GM13976 (cell line): Measurements from ENCODE around the gene CEP170.

ENCODE experiments used
- DNase-seq: peaks from one replicate; pipeline ENCODE4 v3.0.0; 2012; ENCODE audit warnings: low spot score
- CTCF ChIP-seq: IDR thresholded peaks from 2 replicates; pipeline ENCODE4 v1.5.1; 2012; ENCODE audit warnings: borderline replicate concordance, mild to moderate bottlenecking; ENCODE audit not compliant: insufficient read depth; ENCODE audit errors: extremely low read depth, missing control alignments, control extremely low read depth
- in situ Hi-C: fragments of 300-500 bp; cut with MboI; formaldehyde crosslinking; loops from one replicate; pipeline ENCODE4 v1.12.0; 2022; ENCODE audit warnings: low sequenced_read_pairs, mixed read lengths, inconsistent platforms; ENCODE audit not compliant: unreplicated experiment

Gene CEP170

GRCh38 chr1:243249214-243249613 lies 5.9 kb downstream of the CEP170 start:
- in situ Hi-C loops: no loop called here
- no peak for TF ChIP-seq CTCF

GRCh38 chr1:243247901-243248300 lies 7.2 kb downstream of the CEP170 start:
- DNase-seq: no peak
- no peak for TF ChIP-seq CTCF
- in situ Hi-C loops: no loop called here

More at GRCh38 chr1:243249214-243249613, 5.9 kb downstream of the CEP170 start:
- no peak for DNase-seq

GRCh38 chr1:243246916-243247315 lies 8.2 kb downstream of the CEP170 start:
- in situ Hi-C loops: no loop called here
- DNase-seq: no peak
- TF ChIP-seq CTCF: no peak

- no peak for TF ChIP-seq CTCF
- DNase-seq: no peak
- in situ Hi-C loops: no loop called here
Observed at GRCh38 chr1:243244432-243244841, 10.6 kb downstream of the CEP170 start.

GRCh38 chr1:243236604-243237252 lies 18.4 kb downstream of the CEP170 start:
- no peak for TF ChIP-seq CTCF
- DNase-seq: peak; percentile 21
- in situ Hi-C loops: no loop called here

GRCh38 chr1:243234978-243235647 lies 20.0 kb downstream of the CEP170 start:
- in situ Hi-C loops: no loop called here
- no peak for TF ChIP-seq CTCF
- no peak for DNase-seq

GRCh38 chr1:243233908-243234307 lies 21.2 kb downstream of the CEP170 start:
- in situ Hi-C loops: no loop called here
- DNase-seq: no peak

More at GRCh38 chr1:243233908-243234307, 21.2 kb downstream of the CEP170 start:
- no peak for TF ChIP-seq CTCF
